Measurements from ENCODE around the gene ITGB3. TPM values are rescaled to one million over a fixed set of nuclear protein-coding genes. Genes with fewer than 3 reads are reported as not detected.
A peak's percentile ranks its signal among the peaks of the same experiment; 100 is the strongest.

Gene ITGB3
- total and polyA plus RNA-seq, 9 of the 15 experiments (the other 6 are each of a cell fraction or from before 2014, with no cell fraction given) = 0.08 to 2.6 (median 0.62) TPM; not detected in 1

GRCh38 chr17:47210105-47210504 lies 43.5 kb upstream of the ITGB3 start (continued):
- TF ChIP-seq STAT5A (IDR thresholded peaks at IDR 0.05; ENCODE audit: borderline replicate concordance, low read length) = no peak
- TF ChIP-seq FOXO4 (CRISPR knock-in tag; IDR thresholded peaks at IDR 0.05) = no peak
- no peak for TF ChIP-seq ZFP91 (CRISPR knock-in tag; IDR thresholded peaks at IDR 0.05)
- no peak for TF ChIP-seq RAD21 (CRISPR knock-in tag; conservative IDR thresholded peaks at IDR 0.05 in 1 of 2, IDR thresholded peaks at IDR 0.05 in 1 of 2)
- TF ChIP-seq ZBTB1 (CRISPR knock-in tag; IDR thresholded peaks at IDR 0.05; ENCODE audit: borderline replicate concordance, low read depth) = no peak
- 0 out of 2 replicates have a peak, but pooled peaks have one; percentile 1 for TF ChIP-seq NFIX (CRISPR knock-in tag; IDR thresholded peaks at IDR 0.05; ENCODE audit: low read depth)
- TF ChIP-seq MTF1 (CRISPR knock-in tag; IDR thresholded peaks at IDR 0.05; ENCODE audit: borderline replicate concordance) = no peak
- TF ChIP-seq CBX1 (IDR thresholded peaks at IDR 0.05; ENCODE audit: low read depth) = no peak
- no peak for TF ChIP-seq DDX20 (tag; IDR thresholded peaks at IDR 0.05; ENCODE audit: low read depth)
- TF ChIP-seq C11orf30 (IDR thresholded peaks at IDR 0.05; ENCODE audit: low read depth) = peak; percentile 99
- no peak for TF ChIP-seq SNAPC5 (CRISPR knock-in tag; IDR thresholded peaks at IDR 0.05)
- TF ChIP-seq ZBTB49 (CRISPR knock-in tag; IDR thresholded peaks at IDR 0.05; ENCODE audit: borderline replicate concordance) = no peak
- no peak for TF ChIP-seq TOE1 (IDR thresholded peaks at IDR 0.05; ENCODE audit: borderline replicate concordance)
- no peak for TF ChIP-seq TOE1 (CRISPR knock-in tag; IDR thresholded peaks at IDR 0.05; ENCODE audit: borderline replicate concordance, low read depth)
- no peak for TF ChIP-seq MCM3 (IDR thresholded peaks at IDR 0.05)
- TF ChIP-seq FOXA1 (IDR thresholded peaks at IDR 0.05; ENCODE audit: borderline replicate concordance) = no peak
- no peak for TF ChIP-seq COPS2 (conservative IDR thresholded peaks at IDR 0.05)
- no peak for TF ChIP-seq EZH2 (IDR thresholded peaks at IDR 0.05; ENCODE audit: borderline replicate concordance, low read depth, low read length)
